Activated T-cell treated with anti-CD3 and anti-CD28 coated beads for 4 hours (primary cell): Measurements from ENCODE around the gene DHRS9.

ENCODE experiments used
- DNase-seq: peaks from one replicate; pipeline ENCODE4 v3.0.0-alpha.2; 2020

DHRS9 gene

GRCh38 chr2:169136885-169137534, 67.6 kb downstream of the DHRS9 start:
- DNase-seq = no peak

GRCh38 chr2:169137924-169138323, 68.6 kb downstream of the DHRS9 start:
- DNase-seq = no peak

GRCh38 chr2:169139145-169139544, 69.8 kb downstream of the DHRS9 start:
- DNase-seq = no peak

- DNase-seq = no peak
Measured at GRCh38 chr2:169139993-169140767, 70.8 kb downstream of the DHRS9 start.

DNA sequence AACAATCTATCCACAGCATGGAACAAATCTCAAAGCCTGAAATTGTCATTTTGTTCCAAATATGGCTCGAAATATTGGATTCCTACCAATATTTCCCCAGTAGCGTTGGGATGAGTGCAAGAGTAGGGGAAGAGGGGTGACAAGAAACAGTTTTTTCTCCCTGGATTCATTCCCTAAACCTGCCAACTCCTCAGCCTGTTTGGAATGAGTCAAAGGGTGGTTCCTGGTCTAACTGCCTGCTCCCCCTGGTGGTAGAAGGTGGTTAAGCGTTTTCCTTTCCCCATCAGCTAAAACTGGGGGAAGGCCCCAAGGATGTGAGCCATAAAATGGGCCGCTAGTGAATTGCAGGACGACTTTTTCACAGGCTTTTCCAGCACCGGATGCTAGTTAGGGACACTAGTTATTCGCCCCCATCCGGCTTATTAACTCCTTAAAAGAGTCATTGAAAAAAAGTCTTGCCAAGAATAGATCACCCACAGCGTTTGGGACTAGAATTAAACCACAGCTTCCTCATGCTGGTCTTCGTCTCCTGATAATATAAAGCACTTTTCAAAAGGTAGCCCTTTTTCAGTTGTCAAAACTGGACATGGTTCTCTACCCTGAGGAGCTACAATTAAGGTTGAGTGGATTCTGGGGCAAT, 72.5 kb downstream of the DHRS9 start:
- peak; percentile 59 for DNase-seq

DNA sequence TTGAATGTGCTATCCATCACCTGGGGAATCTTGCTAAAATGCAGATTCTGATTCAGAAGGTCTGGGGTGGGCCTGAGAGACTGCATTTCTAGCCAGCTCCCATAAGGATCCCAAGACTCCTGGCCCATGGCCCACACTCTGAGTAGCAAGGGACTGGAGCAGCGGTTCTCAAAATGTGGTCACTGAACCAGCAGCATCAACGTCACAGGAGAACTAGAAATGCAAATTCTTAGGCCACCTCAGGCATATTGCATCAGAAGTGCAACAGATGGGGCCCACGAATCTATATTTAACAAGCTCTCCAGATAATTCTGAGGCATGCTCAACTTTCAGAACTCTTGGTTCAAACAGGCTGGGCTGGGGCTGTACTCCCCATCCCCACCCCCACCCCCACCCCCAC, 74.6 kb downstream of the DHRS9 start:
- DNase-seq = no peak
